Thyroid gland (tissue), 4 donors: ENCODE results near the gene PFKFB1. TPM values are rescaled to one million over a fixed set of nuclear protein-coding genes. Genes with fewer than 3 reads are reported as not detected.

Source experiments
- DNase-seq, 2 donors: peaks; one replicate each; pipeline ENCODE4 v3.0.0-alpha.2; 2019
- H3K27ac ChIP-seq, 3 donors: fragments of 200-600 bp; sonication (generic); 1 replicate in 2 of 3; 2 replicates in 1 of 3; pipeline ENCODE4 v1.5.1; 2016 to 2019; ENCODE audit warnings: mild to moderate bottlenecking in 1 of 3, moderate library complexity in 1 of 3
- H3K27me3 ChIP-seq: fragments of 200-600 bp; sonication (generic); one replicate; pipeline ENCODE4 v1.5.1; 2019
- H3K36me3 ChIP-seq, 2 donors: fragments of 200-600 bp; sonication (generic); one replicate each; pipeline ENCODE4 v1.5.1; 2016 to 2019
- H3K4me1 ChIP-seq, 2 donors: fragments of 200-600 bp; sonication (generic); one replicate each; pipeline ENCODE4 v1.5.1; 2017 to 2019
- H3K4me3 ChIP-seq, 3 donors: fragments of 200-600 bp; sonication (generic); replicated peaks in 1 of 3; 1 replicate in 2 of 3; 2 replicates in 1 of 3; pipeline ENCODE4 v1.5.1; 2016; ENCODE audit warnings: mild to moderate bottlenecking in 1 of 3
- H3K9me3 ChIP-seq: fragments of 200-600 bp; sonication (generic); one replicate; pipeline ENCODE4 v1.5.1; 2017
- POLR2A ChIP-seq, 2 donors: fragments of 450-650 bp; IDR thresholded peaks; one replicate each; pipeline ENCODE4 v1.6.1; 2017; ENCODE audit warnings: antibody characterized with exemption in 2 of 2, mild to moderate bottlenecking in 2 of 2, moderate library complexity in 1 of 2
- WGBS, 2 donors: methylation state at CpG; one replicate each; pipeline ENCODE4 v1.1.5; 2017; 5-methylcytosine and 5-hydroxymethylcytosine counted together
- intact Hi-C: fragments of 100-400 bp; cut with DNase I; formaldehyde crosslinking; loops from one replicate; pipeline ENCODE4 v1.15.1; 2023
- total RNA-seq, 4 donors: library from RNA; depleted of rRNA; stranded (reverse); fragments of >200 nt; gene quantifications; one replicate each; pipeline ENCODE4 v1.2.3, GENCODE V29; 2016
- TF ChIP-seq, protein P1 (sequence below), 6 experiments: fragments of 200-600 bp in 3 of 6; fragments of 450-650 bp in 3 of 6; sonication (generic) in 3 of 6; IDR thresholded peaks; one replicate each; pipeline ENCODE4 v1.5.1; 2016 to 2019; ENCODE audit warnings: antibody characterized with exemption in 6 of 6, mild to moderate bottlenecking in 2 of 6, inconsistent platforms in 1 of 6, moderate library complexity in 1 of 6

PFKFB1 gene
- total RNA-seq, 4 donors from 2014 or later = 0.56 to 1.3 (median 0.93) TPM

DNA sequence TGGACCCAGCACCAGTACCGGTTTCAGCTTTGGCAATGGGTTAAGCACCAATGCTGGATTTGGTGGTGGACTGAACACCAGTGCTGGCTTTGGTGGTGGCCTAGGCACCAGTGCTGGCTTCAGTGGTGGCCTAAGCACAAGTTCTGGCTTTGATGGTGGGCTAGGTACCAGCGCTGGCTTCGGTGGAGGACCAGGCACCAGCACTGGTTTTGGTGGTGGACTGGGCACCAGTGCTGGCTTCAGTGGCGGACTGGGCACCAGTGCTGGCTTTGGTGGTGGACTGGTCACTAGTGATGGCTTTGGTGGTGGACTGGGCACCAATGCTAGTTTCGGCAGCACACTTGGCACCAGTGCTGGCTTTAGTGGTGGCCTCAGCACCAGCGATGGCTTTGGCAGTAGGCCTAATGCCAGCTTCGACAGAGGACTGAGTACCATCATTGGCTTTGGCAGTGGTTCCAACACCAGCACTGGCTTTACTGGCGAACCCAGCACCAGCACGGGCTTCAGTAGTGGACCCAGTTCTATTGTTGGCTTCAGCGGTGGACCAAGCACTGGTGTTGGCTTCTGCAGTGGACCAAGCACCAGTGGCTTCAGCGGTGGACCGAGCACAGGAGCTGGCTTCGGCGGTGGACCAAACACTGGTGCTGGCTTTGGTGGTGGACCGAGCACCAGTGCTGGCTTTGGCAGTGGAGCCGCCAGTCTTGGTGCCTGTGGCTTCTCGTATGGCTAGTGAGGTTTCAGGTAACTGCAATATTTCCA, 63.5 kb downstream of the PFKFB1 start:
- DNase-seq = no peak
- no peak overlapping the region for H3K4me3 ChIP-seq
- no peaks in the 10 kb centered on the region for H3K4me1 ChIP-seq
- H3K27ac ChIP-seq = no peak overlapping the region
- intact Hi-C loops = no loop called here
- no peaks in the 10 kb centered on the region for H3K36me3 ChIP-seq
- TF ChIP-seq, protein P1, sequence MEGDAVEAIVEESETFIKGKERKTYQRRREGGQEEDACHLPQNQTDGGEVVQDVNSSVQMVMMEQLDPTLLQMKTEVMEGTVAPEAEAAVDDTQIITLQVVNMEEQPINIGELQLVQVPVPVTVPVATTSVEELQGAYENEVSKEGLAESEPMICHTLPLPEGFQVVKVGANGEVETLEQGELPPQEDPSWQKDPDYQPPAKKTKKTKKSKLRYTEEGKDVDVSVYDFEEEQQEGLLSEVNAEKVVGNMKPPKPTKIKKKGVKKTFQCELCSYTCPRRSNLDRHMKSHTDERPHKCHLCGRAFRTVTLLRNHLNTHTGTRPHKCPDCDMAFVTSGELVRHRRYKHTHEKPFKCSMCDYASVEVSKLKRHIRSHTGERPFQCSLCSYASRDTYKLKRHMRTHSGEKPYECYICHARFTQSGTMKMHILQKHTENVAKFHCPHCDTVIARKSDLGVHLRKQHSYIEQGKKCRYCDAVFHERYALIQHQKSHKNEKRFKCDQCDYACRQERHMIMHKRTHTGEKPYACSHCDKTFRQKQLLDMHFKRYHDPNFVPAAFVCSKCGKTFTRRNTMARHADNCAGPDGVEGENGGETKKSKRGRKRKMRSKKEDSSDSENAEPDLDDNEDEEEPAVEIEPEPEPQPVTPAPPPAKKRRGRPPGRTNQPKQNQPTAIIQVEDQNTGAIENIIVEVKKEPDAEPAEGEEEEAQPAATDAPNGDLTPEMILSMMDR (IDR thresholded peaks at IDR 0.05) = no peak
- no peak for TF ChIP-seq POLR2A (IDR thresholded peaks at IDR 0.05)
- 95 to 100% methylated on average over 2 to 8 of the region's 17 CpGs for WGBS, 2 donors
- H3K9me3 ChIP-seq = no peaks in the 10 kb centered on the region
- no peaks in the 10 kb centered on the region for H3K27me3 ChIP-seq

DNA sequence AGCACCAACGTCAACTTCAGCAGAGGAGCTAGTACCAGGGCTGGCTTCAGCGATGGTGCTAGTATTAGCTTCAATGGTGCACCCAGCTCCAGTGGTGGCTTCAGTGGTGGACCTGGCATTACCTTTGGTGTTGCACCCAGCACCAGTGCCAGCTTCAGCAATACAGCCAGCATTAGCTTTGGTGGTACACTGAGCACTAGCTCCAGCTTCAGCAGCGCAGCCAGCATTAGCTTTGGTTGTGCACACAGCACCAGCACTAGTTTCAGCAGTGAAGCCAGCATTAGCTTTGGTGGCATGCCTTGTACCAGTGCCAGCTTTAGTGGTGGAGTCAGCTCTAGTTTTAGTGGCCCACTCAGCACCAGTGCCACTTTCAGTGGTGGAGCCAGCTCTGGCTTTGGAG, 65.1 kb downstream of the PFKFB1 start:
- TF ChIP-seq, protein P1 (IDR thresholded peaks at IDR 0.05) = no peak
- no peak for TF ChIP-seq POLR2A (IDR thresholded peaks at IDR 0.05)
- no peaks in the 10 kb centered on the region for H3K9me3 ChIP-seq
- no peaks in the 10 kb centered on the region for H3K36me3 ChIP-seq
- H3K27me3 ChIP-seq = no peaks in the 10 kb centered on the region
- H3K27ac ChIP-seq = no peak overlapping the region
- 100% methylated on average over 1 of the region's 3 CpGs for WGBS, 2 donors
- no peak for DNase-seq
- H3K4me3 ChIP-seq = no peak overlapping the region
- intact Hi-C loops = no loop called here
- H3K4me1 ChIP-seq = no peaks in the 10 kb centered on the region

DNA sequence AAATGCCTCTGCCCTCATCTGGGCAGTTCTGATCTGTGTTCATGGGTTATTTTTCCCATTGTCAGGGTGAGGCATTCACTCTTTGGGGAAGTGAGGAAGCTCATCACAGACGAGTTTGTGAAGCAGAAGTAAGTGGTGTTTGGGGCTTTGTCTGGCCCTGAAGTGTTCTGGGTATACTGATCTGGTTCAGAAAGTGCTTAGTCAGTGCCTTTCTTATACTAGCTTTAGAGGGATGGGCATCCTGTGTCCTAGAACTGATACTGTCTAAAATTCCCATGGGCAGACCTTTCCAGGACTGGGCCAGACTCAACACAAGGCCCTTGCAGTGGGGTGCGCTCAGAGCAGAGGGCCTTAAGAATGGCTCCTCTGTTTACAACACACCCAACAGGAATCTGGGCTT, 67.0 kb downstream of the PFKFB1 start:
- intact Hi-C loops = no loop called here
- Histone ChIP-seq H3K27me3 (no peaks in the 10 kb centered on the region), H3K9me3 (no peaks in the 10 kb centered on the region), H3K4me3 (no peak overlapping the region), H3K27ac (no peak overlapping the region), H3K36me3 (no peaks in the 10 kb centered on the region), H3K4me1 (no peaks in the 10 kb centered on the region)
- TF ChIP-seq POLR2A (IDR thresholded peaks at IDR 0.05) = no peak
- TF ChIP-seq, protein P1 (IDR thresholded peaks at IDR 0.05) = no peak
- 63 to 71% methylated on average over 1 of the region's 2 CpGs for WGBS, 2 donors
- no peak for DNase-seq

DNA sequence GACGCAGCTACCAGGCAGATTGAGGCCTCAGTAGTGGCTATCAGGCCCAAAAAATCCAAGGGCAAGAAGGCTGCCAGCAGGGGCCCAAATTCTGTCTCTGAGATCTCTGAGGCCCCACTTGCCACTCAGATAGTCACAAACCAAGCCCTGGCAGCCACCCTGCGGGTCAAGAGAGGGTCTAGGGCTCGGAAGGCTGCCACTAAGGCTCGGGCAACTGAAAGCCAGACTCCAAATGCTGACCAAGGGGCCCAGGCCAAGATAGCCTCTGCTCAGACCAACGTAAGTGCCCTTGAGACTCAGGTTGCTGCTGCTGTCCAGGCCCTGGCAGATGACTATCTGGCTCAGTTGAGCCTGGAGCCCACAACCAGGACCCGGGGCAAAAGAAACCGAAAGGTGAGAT, 70.6 kb downstream of the PFKFB1 start:
- WGBS, 2 donors = 96 to 100% methylated on average over 5 to 6 of the region's 7 CpGs
- Histone ChIP-seq H3K36me3 (no peaks in the 10 kb centered on the region), H3K9me3 (no peaks in the 10 kb centered on the region), H3K4me1 (no peaks in the 10 kb centered on the region), H3K4me3 (no peak overlapping the region), H3K27ac (no peak overlapping the region), H3K27me3 (no peaks in the 10 kb centered on the region)
- intact Hi-C loops = no loop called here
- no peak for DNase-seq
- TF ChIP-seq, protein P1 (IDR thresholded peaks at IDR 0.05) = no peak
- no peak for TF ChIP-seq POLR2A (IDR thresholded peaks at IDR 0.05)

DNA sequence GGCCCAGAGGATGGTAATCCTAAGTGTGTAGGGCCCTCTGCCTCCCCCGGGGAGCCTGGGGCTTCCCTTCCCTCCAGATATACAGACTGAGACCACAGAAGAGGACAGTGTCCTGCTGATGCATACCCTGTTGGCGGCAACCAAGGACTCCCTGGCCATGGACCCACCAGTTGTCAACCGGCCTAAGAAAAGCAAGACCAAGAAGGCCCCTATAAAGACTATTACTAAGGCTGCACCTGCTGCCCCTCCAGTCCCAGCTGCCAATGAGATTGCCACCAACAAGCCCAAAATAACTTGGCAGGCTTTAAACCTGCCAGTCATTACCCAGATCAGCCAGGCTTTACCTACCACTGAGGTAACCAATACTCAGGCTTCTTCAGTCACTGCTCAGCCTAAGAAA, 71.4 kb downstream of the PFKFB1 start:
- Histone ChIP-seq H3K27ac (no peak overlapping the region), H3K4me3 (no peak overlapping the region), H3K36me3 (no peaks in the 10 kb centered on the region), H3K9me3 (no peaks in the 10 kb centered on the region), H3K4me1 (no peaks in the 10 kb centered on the region), H3K27me3 (no peaks in the 10 kb centered on the region)
- intact Hi-C loops = no loop called here
- whole genome bisulfite sequencing, 2 donors = 100% methylated on average over 1 to 2 of the region's 3 CpGs
- TF ChIP-seq, protein P1 (IDR thresholded peaks at IDR 0.05) = no peak
- TF ChIP-seq POLR2A (IDR thresholded peaks at IDR 0.05) = no peak
- DNase-seq = no peak
